NB4 (cell line): ENCODE data around the gene CPVL.

ENCODE experiments used
- POLR2A ChIP-seq: IDR thresholded peaks from 2 replicates; pipeline ENCODE4 v1.6.1; 2011; ENCODE audit warnings: mild to moderate bottlenecking; ENCODE audit not compliant: insufficient read length; ENCODE audit errors: extremely low read depth
- TF ChIP-seq, protein P1 (sequence below): IDR thresholded peaks from one replicate; pipeline ENCODE4 v1.5.1; 2012; ENCODE audit warnings: low read depth, low read length

DNA sequence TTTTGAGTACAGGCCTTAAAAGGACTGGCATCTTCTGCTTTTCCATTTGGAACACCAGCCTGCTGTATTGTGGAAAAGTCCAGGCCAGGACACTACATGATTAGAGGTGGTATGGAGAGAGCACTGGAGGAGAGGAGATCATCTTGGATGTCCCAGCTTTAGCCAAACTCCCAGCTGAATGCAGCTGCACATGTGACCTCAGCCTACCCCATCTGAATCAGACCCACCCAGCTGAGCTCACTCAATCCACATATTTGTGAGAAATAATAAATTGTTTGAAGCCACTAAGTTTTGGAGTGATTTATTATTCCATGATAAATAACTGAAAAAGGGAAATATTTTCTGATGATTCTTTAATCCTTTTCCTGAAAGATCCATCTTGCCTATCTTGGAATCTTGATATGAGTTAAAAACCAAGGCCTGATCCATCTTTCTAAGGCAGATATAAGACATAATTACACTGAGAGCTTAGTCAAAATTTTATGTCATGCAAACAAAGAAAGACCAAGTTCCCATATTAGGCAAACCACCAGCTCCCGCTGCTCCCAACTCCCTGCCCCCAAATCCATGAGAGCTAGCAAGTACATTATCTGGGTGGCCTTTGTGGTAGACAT is 133.1 kb downstream of the CPVL start:
- no peak for TF ChIP-seq POLR2A
- TF ChIP-seq, protein P1, sequence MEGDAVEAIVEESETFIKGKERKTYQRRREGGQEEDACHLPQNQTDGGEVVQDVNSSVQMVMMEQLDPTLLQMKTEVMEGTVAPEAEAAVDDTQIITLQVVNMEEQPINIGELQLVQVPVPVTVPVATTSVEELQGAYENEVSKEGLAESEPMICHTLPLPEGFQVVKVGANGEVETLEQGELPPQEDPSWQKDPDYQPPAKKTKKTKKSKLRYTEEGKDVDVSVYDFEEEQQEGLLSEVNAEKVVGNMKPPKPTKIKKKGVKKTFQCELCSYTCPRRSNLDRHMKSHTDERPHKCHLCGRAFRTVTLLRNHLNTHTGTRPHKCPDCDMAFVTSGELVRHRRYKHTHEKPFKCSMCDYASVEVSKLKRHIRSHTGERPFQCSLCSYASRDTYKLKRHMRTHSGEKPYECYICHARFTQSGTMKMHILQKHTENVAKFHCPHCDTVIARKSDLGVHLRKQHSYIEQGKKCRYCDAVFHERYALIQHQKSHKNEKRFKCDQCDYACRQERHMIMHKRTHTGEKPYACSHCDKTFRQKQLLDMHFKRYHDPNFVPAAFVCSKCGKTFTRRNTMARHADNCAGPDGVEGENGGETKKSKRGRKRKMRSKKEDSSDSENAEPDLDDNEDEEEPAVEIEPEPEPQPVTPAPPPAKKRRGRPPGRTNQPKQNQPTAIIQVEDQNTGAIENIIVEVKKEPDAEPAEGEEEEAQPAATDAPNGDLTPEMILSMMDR = no peak
